Astrocyte of the spinal cord (primary cell): ENCODE measurements around the gene C20orf141.

Experiments
- DNase-seq: peaks from one replicate; pipeline ENCODE4 v3.0.0; 2011; ENCODE audit warnings: low read depth, low spot score
- H3K4me3 ChIP-seq: 2 replicates; pipeline ENCODE4 v1.5.1; 2011; ENCODE audit warnings: low read depth, mild to moderate bottlenecking, low read length, moderate library complexity
- in situ Hi-C: cut with HindIII; loops from 2 replicates; pipeline ENCODE4 v1.10.0; 2017; ENCODE audit warnings: low sequenced_read_pairs
- TF ChIP-seq, protein P1 (sequence below): IDR thresholded peaks from 2 replicates; pipeline ENCODE4 v1.5.1; 2012; ENCODE audit warnings: low read depth, mild to moderate bottlenecking, low read length, inconsistent platforms

C20orf141 gene

DNA sequence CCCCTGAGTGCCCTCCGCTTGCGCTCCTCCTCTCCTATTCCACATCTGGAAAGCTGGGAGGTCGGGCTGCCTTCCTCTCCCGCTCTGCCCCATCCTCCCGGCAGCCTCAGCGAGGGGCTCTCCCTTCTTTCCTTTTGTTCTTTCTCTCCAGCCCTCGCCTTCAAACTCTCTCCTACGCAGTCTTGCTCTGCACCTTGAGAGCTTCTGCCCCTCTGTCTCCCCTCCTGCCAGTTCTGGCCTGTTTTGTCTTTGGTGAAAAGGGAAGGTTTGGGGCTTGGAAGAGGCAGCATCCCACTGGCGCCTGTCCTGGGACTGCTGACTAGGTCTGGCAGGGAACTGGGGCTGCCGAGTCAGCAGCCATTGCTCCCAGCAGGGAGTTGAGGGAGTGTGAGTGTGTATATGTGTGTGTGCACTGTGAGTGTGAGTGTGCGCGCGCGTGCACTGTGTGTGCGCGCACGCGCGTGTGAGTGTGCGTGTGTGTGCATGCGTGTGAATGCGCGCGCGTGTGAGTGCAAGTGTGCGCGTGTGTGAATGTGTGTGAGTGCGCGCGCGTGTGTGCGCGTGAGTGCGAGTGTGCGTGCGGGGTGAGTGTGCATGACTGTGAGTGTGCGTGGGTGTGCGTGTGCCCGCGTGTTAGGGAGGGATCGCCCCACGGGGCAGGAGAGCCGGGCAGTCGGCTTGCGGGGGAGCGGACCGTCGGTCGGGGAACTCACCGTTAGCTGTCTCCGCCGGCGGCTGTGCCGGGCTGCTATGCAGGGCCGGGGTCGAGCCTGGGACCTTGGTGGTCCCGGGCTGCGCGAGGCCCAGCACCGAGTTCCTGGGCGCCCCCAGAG, 14.9 kb upstream of the C20orf141 start:
- TF ChIP-seq, protein P1, sequence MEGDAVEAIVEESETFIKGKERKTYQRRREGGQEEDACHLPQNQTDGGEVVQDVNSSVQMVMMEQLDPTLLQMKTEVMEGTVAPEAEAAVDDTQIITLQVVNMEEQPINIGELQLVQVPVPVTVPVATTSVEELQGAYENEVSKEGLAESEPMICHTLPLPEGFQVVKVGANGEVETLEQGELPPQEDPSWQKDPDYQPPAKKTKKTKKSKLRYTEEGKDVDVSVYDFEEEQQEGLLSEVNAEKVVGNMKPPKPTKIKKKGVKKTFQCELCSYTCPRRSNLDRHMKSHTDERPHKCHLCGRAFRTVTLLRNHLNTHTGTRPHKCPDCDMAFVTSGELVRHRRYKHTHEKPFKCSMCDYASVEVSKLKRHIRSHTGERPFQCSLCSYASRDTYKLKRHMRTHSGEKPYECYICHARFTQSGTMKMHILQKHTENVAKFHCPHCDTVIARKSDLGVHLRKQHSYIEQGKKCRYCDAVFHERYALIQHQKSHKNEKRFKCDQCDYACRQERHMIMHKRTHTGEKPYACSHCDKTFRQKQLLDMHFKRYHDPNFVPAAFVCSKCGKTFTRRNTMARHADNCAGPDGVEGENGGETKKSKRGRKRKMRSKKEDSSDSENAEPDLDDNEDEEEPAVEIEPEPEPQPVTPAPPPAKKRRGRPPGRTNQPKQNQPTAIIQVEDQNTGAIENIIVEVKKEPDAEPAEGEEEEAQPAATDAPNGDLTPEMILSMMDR = no peak
- H3K4me3 ChIP-seq = peak overlapping the region; percentile 36
- in situ Hi-C loops = no loop called here
- DNase-seq = peak; percentile 16

DNA sequence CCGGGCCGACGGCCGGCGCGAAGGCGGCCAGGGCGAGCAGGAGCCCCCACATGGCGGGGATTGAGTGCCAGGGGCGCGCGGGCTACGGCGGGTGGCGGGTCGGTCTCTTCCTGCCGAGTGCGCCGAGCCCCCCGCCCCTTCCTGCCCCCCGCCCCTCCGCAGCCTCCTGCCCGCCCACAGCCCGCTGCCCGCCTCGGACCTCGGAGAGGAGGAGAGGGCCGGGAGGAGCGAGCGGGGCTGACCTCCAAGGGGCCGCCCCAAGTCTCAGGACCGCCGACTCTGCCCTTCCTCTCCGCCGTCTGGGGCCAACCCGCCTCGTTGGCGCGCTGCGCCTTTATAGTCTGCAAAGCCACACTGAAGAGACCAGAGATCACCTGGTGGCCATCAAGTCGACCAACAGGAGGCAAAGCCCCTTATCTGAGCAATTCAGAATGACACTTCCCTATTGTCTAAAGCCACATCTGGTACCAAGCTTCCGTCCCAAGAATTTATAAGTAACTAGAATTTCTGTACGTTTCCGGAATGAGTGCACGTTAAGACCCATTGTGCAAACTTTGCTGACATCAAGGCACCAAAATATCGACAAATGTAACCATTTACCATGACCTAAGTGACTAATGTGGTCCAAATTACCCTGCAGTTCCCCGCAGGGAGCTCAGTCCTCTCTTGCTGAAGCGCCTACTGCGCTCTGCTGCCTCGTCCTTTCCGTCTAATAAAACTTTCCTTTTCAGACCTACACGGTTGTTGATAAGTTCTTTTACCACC, 14.1 kb upstream of the C20orf141 start, which contains the start of gene CPXM1:
Gene CPXM1 (minus strand): TSS at position 107 of the 765 bp plus-strand sequence. CDS start 55 bp downstream, at position 52.
- in situ Hi-C loops = no loop called here
- H3K4me3 ChIP-seq = peak within 1 kb of the TSS; percentile 36
- TF ChIP-seq, protein P1 = no peak
- DNase-seq = no peak

DNA sequence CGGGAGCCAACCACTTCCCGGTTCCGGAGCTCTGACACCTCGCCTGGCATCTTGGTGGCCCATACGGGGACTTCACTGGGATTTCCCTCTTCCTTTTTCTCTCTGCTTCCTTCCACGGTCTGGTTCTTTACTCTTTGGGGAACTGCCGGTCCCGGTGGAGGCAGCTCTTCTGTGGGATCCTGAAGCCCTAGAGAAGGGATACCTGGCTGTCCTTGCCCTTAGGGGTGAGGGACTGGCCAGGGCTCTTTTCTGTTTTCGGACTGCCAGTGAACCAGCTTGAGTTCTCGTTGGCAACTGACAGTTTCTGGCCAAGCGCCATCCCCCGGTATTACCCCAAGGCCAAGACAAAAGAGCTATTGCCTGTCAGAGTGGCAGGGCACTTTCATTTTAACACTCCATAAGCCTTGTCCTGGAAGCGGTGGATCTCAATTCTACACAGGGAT, 13.5 kb upstream of the C20orf141 start:
- no peak overlapping the region for H3K4me3 ChIP-seq
- no peak for DNase-seq
- in situ Hi-C loops = no loop called here
- TF ChIP-seq, protein P1 = no peak

DNA sequence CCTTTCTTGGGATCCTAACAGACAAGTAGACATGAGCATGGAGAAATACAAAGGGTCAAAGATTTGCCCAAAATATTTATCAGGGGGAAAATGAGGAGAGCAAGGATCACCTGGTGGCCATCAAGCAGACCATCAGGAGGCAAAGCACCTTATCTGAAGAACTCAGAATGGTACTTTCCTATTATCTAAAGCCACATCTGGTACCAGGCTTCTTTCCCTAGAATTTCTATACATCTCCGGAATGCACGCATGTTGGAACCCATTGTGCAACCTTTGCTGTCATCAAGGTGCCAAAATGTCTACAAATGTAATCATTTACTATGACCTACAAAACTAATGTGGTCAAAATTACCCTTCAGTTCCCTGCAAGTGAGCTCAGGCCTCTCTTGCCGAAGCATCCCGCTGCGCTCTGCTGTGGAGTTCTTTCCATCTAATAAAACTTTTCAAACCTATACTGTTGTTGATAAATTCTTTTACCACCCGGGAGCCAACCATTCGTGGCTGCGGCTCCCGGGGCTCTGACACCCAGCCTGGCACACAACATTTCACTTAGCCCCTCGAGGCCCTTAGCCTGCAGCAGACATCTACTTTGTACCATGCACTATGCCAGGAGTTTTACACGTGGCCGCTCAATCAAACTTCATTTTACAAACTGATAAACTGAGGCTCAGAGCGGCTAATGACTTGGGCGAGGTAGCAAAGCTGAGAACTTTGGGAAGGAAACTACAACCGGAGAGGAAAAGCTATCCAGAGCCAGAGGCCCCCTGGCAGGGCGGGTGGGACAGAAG, 10.6 kb upstream of the C20orf141 start:
- no peak for DNase-seq
- TF ChIP-seq, protein P1 = no peak
- in situ Hi-C loops = no loop called here
- H3K4me3 ChIP-seq = no peak overlapping the region

DNA sequence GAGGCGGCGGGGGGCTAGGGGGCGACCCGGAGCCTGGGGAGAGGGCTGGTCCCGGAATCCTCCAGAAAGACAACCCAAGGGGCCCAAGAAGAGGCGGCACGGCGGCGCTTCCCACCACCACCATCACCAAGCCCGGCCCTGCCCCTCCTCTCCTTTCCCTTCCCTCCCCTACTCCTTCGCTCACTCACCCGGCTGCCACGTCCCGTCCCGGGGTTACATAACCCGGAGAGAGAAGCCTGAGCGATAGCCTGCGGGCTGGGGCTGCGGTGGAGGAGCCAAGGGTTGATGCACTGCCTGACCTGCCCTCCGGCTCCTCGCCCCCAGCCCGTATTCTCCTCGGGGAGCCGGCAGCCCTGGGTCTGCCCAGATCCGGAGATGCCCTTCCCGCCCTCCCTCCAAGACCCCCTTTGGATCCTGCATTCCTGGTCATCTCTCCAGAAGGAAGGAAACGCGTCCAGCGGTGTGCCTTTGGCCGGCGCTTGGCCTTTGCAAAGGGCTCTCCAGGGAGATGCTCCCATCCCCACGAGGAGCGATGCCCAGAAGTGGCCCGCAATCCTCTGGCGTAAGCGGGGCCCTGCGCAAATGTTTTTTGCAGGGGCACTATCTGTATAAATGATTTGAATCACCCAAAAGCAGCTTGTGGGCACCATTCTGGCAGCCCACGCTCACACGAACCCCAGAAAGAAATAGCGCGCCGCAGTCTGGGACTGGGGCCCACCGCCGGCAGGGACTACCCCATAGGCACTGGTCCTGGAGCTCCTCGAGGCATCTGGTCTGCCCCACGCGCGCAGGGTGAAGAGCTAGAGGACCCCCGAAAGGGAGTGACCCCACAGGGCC, 9.7 kb upstream of the C20orf141 start:
- in situ Hi-C loops = no loop called here
- H3K4me3 ChIP-seq = no peak overlapping the region
- TF ChIP-seq, protein P1 = no peak
- DNase-seq = no peak
